H9 (cell line): ENCODE measurements around the gene RPS6KA1. TPM values are rescaled to one million over a fixed set of nuclear protein-coding genes. Genes with fewer than 3 reads are reported as not detected.
"Not testable (repeated sequence)": the region's sequence is repeated elsewhere in the genome, so short reads cannot be mapped to it uniquely, and the experiment has no call there.

Experiments
- DNase-seq: peaks from one replicate; pipeline ENCODE4 v3.0.0-alpha.2; 2017
- H2AFZ ChIP-seq: one replicate; pipeline ENCODE4 v1.6.1; 2013; ENCODE audit warnings: mild to moderate bottlenecking, low read length, control low read depth, moderate library complexity
- H2AK5ac ChIP-seq: 2 replicates; pipeline ENCODE4 v1.6.1; 2013; ENCODE audit warnings: low read length, control low read depth, mixed read lengths; ENCODE audit not compliant: insufficient read length
- H2BK120ac ChIP-seq: one replicate; pipeline ENCODE4 v1.6.1; 2013; ENCODE audit warnings: low read depth, mild to moderate bottlenecking, low read length, control low read depth, inconsistent platforms; ENCODE audit not compliant: poor library complexity, severe bottlenecking
- H2BK12ac ChIP-seq: 2 replicates; pipeline ENCODE4 v1.6.1; 2013; ENCODE audit warnings: low read length, control low read depth, mixed read lengths, low read depth; ENCODE audit not compliant: insufficient read length
- H2BK15ac ChIP-seq: 2 replicates; pipeline ENCODE4 v1.6.1; 2013; ENCODE audit warnings: low read depth, low read length, control low read depth
- H2BK20ac ChIP-seq: one replicate; pipeline ENCODE4 v1.6.1; 2013; ENCODE audit warnings: low read depth, mild to moderate bottlenecking, low read length, control low read depth, inconsistent platforms; ENCODE audit not compliant: poor library complexity, severe bottlenecking
- H2BK5ac ChIP-seq: 2 replicates; pipeline ENCODE4 v1.6.1; 2013; ENCODE audit warnings: low read length, control low read depth, mixed read lengths; ENCODE audit not compliant: insufficient read length
- H3K14ac ChIP-seq: 2 replicates; pipeline ENCODE4 v1.6.1; 2013; ENCODE audit warnings: low read length, control low read depth; ENCODE audit not compliant: insufficient read depth
- H3K18ac ChIP-seq: 2 replicates; pipeline ENCODE4 v1.6.1; 2013; ENCODE audit warnings: low read depth, mild to moderate bottlenecking, mixed read lengths, low read length, control low read depth; ENCODE audit not compliant: insufficient read length
- H3K23ac ChIP-seq: 2 replicates; pipeline ENCODE4 v1.6.1; 2013; ENCODE audit warnings: low read length, control low read depth, mixed read lengths, low read depth; ENCODE audit not compliant: insufficient read length
- H3K23me2 ChIP-seq: 2 replicates; pipeline ENCODE4 v1.6.1; 2013; ENCODE audit warnings: low read depth, mild to moderate bottlenecking, mixed read lengths, low read length, control low read depth; ENCODE audit not compliant: insufficient read length, poor library complexity, severe bottlenecking
- H3K27ac ChIP-seq: 2 replicates; pipeline ENCODE4 v1.5.1; 2013; ENCODE audit warnings: low read length, control low read depth, mixed read lengths, low read depth; ENCODE audit not compliant: insufficient read length
- H3K27me3 ChIP-seq: 2 replicates; pipeline ENCODE4 v1.6.1; 2013; ENCODE audit warnings: low read length, control low read depth, inconsistent platforms; ENCODE audit not compliant: insufficient read depth
- H3K4ac ChIP-seq: 2 replicates; pipeline ENCODE4 v1.6.1; 2013; ENCODE audit warnings: low read depth, mild to moderate bottlenecking, control low read depth, inconsistent platforms, low read length, moderate library complexity
- H3K4me1 ChIP-seq: 2 replicates; pipeline ENCODE4 v1.6.1; 2013; ENCODE audit warnings: low read length, control low read depth, inconsistent platforms; ENCODE audit not compliant: insufficient read depth
- H3K4me2 ChIP-seq: 2 replicates; pipeline ENCODE4 v1.6.1; 2013; ENCODE audit warnings: low read length, control low read depth, mixed read lengths; ENCODE audit not compliant: insufficient read length, insufficient read depth
- H3K56ac ChIP-seq: 2 replicates; pipeline ENCODE4 v1.6.1; 2013; ENCODE audit warnings: low read depth, mild to moderate bottlenecking, mixed read lengths, low read length, control low read depth; ENCODE audit not compliant: insufficient read length
- H3K79me1 ChIP-seq: 2 replicates; pipeline ENCODE4 v1.6.1; 2013; ENCODE audit warnings: low read depth, mild to moderate bottlenecking, moderate library complexity, low read length, control low read depth, inconsistent platforms; ENCODE audit not compliant: insufficient read depth, poor library complexity, severe bottlenecking
- H3K79me2 ChIP-seq: 2 replicates; pipeline ENCODE4 v1.6.1; 2013; ENCODE audit warnings: low read length, control low read depth, inconsistent platforms; ENCODE audit not compliant: insufficient read depth
- H3K9ac ChIP-seq: 2 replicates; pipeline ENCODE4 v1.6.1; 2013; ENCODE audit warnings: low read length, control low read depth, mixed read lengths; ENCODE audit not compliant: insufficient read length; ENCODE audit errors: extremely low read depth
- H3K9me3 ChIP-seq: one replicate; pipeline ENCODE4 v1.6.1; 2013; ENCODE audit warnings: low read depth, low read length, inconsistent platforms; ENCODE audit not compliant: control insufficient read depth
- H3T11ph ChIP-seq: one replicate; pipeline ENCODE4 v1.6.1; 2013; ENCODE audit warnings: mild to moderate bottlenecking, low read length, control low read depth, inconsistent platforms
- H4K20me1 ChIP-seq: one replicate; pipeline ENCODE4 v1.6.1; 2013; ENCODE audit not compliant: control insufficient read depth, insufficient read length, insufficient read depth
- H4K5ac ChIP-seq: 2 replicates; pipeline ENCODE4 v1.6.1; 2013; ENCODE audit warnings: low read depth, mild to moderate bottlenecking, mixed read lengths, low read length, control low read depth; ENCODE audit not compliant: insufficient read length
- H4K8ac ChIP-seq: replicated peaks from 2 replicates; pipeline ENCODE4 v1.6.1; 2013; ENCODE audit warnings: low read length, control low read depth, mixed read lengths, low read depth; ENCODE audit not compliant: insufficient read length
- H4K91ac ChIP-seq: 2 replicates; pipeline ENCODE4 v1.6.1; 2013; ENCODE audit warnings: low read depth, mild to moderate bottlenecking, moderate library complexity, mixed read lengths, low read length, control low read depth; ENCODE audit not compliant: insufficient read length
- H3K27ac Mint-ChIP-seq, 3 experiments: 2 replicates in 2 of 3; 3 replicates in 1 of 3; pipeline ENCODE4 v1.8.0; 2020 to 2021; ENCODE audit warnings: mixed read lengths in 3 of 3, mild to moderate bottlenecking in 1 of 3, moderate library complexity in 1 of 3
- H3K27me3 Mint-ChIP-seq: 2 replicates; pipeline ENCODE4 v1.8.0; 2021; ENCODE audit warnings: low read depth, mild to moderate bottlenecking, moderate library complexity, mixed read lengths
- H3K36me3 Mint-ChIP-seq, 3 experiments: 2 replicates in 2 of 3; 3 replicates in 1 of 3; pipeline ENCODE4 v1.8.0; 2020 to 2021; ENCODE audit warnings: low read depth in 3 of 3, mixed read lengths in 3 of 3; ENCODE audit not compliant: insufficient read depth in 1 of 3
- H3K4me1 Mint-ChIP-seq, 2 experiments: 2 replicates each; pipeline ENCODE4 v1.8.0; 2020; ENCODE audit warnings: mixed read lengths in 2 of 2
- H3K4me3 Mint-ChIP-seq, 2 experiments: 2 replicates in 1 of 2; 3 replicates in 1 of 2; pipeline ENCODE4 v1.8.0; 2020 to 2021; ENCODE audit warnings: mild to moderate bottlenecking in 2 of 2, mixed read lengths in 2 of 2, moderate library complexity in 1 of 2
- H3K9me3 Mint-ChIP-seq, 2 experiments: 2 replicates in 1 of 2; 3 replicates in 1 of 2; pipeline ENCODE4 v1.8.0; 2020; ENCODE audit warnings: mild to moderate bottlenecking in 2 of 2, mixed read lengths in 2 of 2, moderate library complexity in 1 of 2
- WGBS: extraction: QIAGEN DNeasy Blood & Tissue Kit; methylation state at CpG from one replicate; pipeline ENCODE4 v1.1.7; 2013; ENCODE audit warnings: missing lambda C conversion rate, low lambda C conversion rate, mixed read lengths; ENCODE audit not compliant: insufficient read length; ENCODE audit errors: extremely low coverage; 5-methylcytosine and 5-hydroxymethylcytosine counted together
- total RNA-seq: library from RNA; stranded (reverse); gene quantifications from 2 replicates; pipeline ENCODE4 v1.2.1, GENCODE V29; 2021
- TF ChIP-seq, protein P1 (sequence below): fragments of 200-600 bp; sonication (generic); conservative IDR thresholded peaks from 3 replicates; pipeline ENCODE4 v1.8.0; 2021; ENCODE audit warnings: antibody characterized with exemption, mild to moderate bottlenecking

Gene RPS6KA1
- total RNA-seq, 1 experiment from 2014 or later: 45.3 TPM

GRCh38 chr1:26593385-26593784 is 63.8 kb downstream of the RPS6KA1 start:
- H3K23ac ChIP-seq: no peak overlapping the region
- H3K56ac ChIP-seq: no peak overlapping the region
- no peak overlapping the region for H3K27ac Mint-ChIP-seq
- H3K4me1 Mint-ChIP-seq: peaks cover 0 to under 1% of the 10 kb centered on the region in 2 experiments; a peak in 1 of 4 replicates
- no peaks in the 10 kb centered on the region for H4K20me1 ChIP-seq
- H2BK20ac ChIP-seq: no peak overlapping the region
- H3K79me2 ChIP-seq: no peaks in the 10 kb centered on the region
- TF ChIP-seq, protein P1, sequence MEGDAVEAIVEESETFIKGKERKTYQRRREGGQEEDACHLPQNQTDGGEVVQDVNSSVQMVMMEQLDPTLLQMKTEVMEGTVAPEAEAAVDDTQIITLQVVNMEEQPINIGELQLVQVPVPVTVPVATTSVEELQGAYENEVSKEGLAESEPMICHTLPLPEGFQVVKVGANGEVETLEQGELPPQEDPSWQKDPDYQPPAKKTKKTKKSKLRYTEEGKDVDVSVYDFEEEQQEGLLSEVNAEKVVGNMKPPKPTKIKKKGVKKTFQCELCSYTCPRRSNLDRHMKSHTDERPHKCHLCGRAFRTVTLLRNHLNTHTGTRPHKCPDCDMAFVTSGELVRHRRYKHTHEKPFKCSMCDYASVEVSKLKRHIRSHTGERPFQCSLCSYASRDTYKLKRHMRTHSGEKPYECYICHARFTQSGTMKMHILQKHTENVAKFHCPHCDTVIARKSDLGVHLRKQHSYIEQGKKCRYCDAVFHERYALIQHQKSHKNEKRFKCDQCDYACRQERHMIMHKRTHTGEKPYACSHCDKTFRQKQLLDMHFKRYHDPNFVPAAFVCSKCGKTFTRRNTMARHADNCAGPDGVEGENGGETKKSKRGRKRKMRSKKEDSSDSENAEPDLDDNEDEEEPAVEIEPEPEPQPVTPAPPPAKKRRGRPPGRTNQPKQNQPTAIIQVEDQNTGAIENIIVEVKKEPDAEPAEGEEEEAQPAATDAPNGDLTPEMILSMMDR: no peak
- H3K27me3 ChIP-seq: no peaks in the 10 kb centered on the region
- H4K8ac ChIP-seq: no peak overlapping the region
- H2BK15ac ChIP-seq: no peak overlapping the region
- no peak overlapping the region for H3K4me3 Mint-ChIP-seq
- WGBS: no CpG with 5 or more reads among the region's 5 CpGs
- no peak overlapping the region for H3K27ac ChIP-seq
- no peak overlapping the region for H2BK120ac ChIP-seq
- peaks cover 1 to 4% (median 3%) of the 10 kb centered on the region in 3 experiments; a peak in 2 of 7 replicates for H3K36me3 Mint-ChIP-seq
- no peak for DNase-seq
- H2BK12ac ChIP-seq: no peak overlapping the region
- H3K23me2 ChIP-seq: no peaks in the 10 kb centered on the region
- H3K18ac ChIP-seq: no peak overlapping the region
- no peaks in the 10 kb centered on the region for H3K79me1 ChIP-seq
- no peaks in the 10 kb centered on the region for H3K4me1 ChIP-seq
- H2AK5ac ChIP-seq: no peak overlapping the region
- no peak overlapping the region for H3K9ac ChIP-seq
- peaks cover 8 to 14% of the 10 kb centered on the region in 2 experiments for H3K9me3 Mint-ChIP-seq
- no peak overlapping the region for H3K14ac ChIP-seq
- H3T11ph ChIP-seq: no peak overlapping the region
- H2AFZ ChIP-seq: no peak overlapping the region
- no peaks in the 10 kb centered on the region for H3K9me3 ChIP-seq
- no peak overlapping the region for H3K4ac ChIP-seq
- no peak overlapping the region for H3K4me2 ChIP-seq
- H4K91ac ChIP-seq: no peak overlapping the region
- H4K5ac ChIP-seq: no peak overlapping the region
- no peak overlapping the region for H2BK5ac ChIP-seq
- H3K27me3 Mint-ChIP-seq: no peaks in the 10 kb centered on the region; the same call in 1 of the 2 replicates

- H4K91ac ChIP-seq, H4K20me1 ChIP-seq, H3K27me3 Mint-ChIP-seq, H3K9me3 Mint-ChIP-seq, H3K4me3 Mint-ChIP-seq, H4K8ac ChIP-seq, H3K36me3 Mint-ChIP-seq, H3K23me2 ChIP-seq, H2BK5ac ChIP-seq, H3K4me2 ChIP-seq, H3K56ac ChIP-seq, H4K5ac ChIP-seq, H3K27me3 ChIP-seq, H2AK5ac ChIP-seq, H3T11ph ChIP-seq, H2BK12ac ChIP-seq, H2BK20ac ChIP-seq, H3K4ac ChIP-seq, H3K4me1 ChIP-seq, H3K27ac Mint-ChIP-seq, H3K23ac ChIP-seq, H2BK15ac ChIP-seq, H3K4me1 Mint-ChIP-seq, H3K18ac ChIP-seq, H3K14ac ChIP-seq, H3K9me3 ChIP-seq, H3K79me1 ChIP-seq, H3K9ac ChIP-seq, H3K79me2 ChIP-seq, H2BK120ac ChIP-seq, H3K27ac ChIP-seq, DNase-seq, H2AFZ ChIP-seq: not testable (repeated sequence)
- no CpG with 5 or more reads among the region's 6 CpGs for WGBS
These were observed 65.0 kb downstream of the RPS6KA1 start for GRCh38 chr1:26594593-26594992.
